Keratinocyte (primary cell): Measurements from ENCODE around the gene RPL18A. TPM values are rescaled to one million over a fixed set of nuclear protein-coding genes. Genes with fewer than 3 reads are reported as not detected.

Source experiments
- DNase-seq: peaks from one replicate; pipeline ENCODE4 v3.0.0-alpha.2; 2011; ENCODE audit warnings: low read depth, missing footprints, low spot score
- FAIRE-seq: peaks from 2 replicates; lab custom pipeline; 2011; peaks lifted over from hg19 to GRCh38; lab: Jason Lieb, UNC
- H2AFZ ChIP-seq: 2 replicates; pipeline ENCODE4 v1.6.0; 2012; ENCODE audit warnings: low read length, control low read depth, inconsistent platforms; ENCODE audit not compliant: control insufficient read depth
- H3K27ac ChIP-seq: 2 replicates; pipeline ENCODE4 v1.5.1; 2011; ENCODE audit warnings: low read length; ENCODE audit not compliant: control insufficient read depth, insufficient read depth
- H3K27me3 ChIP-seq: 3 replicates; pipeline ENCODE4 v1.6.0; 2011; ENCODE audit warnings: low read length; ENCODE audit not compliant: control insufficient read depth, insufficient read depth; ENCODE audit errors: extremely low read depth
- H3K36me3 ChIP-seq, 2 experiments: 2 replicates in 1 of 2; 3 replicates in 1 of 2; pipeline ENCODE4 v1.5.1; 2011; ENCODE audit warnings: low read length in 2 of 2, mild to moderate bottlenecking in 1 of 2; ENCODE audit not compliant: control insufficient read depth in 2 of 2, insufficient read depth in 2 of 2; ENCODE audit errors: extremely low read depth in 1 of 2
- H3K4me1 ChIP-seq: 3 replicates; pipeline ENCODE4 v1.5.1; 2011; ENCODE audit warnings: low read length; ENCODE audit not compliant: control insufficient read depth, insufficient read depth; ENCODE audit errors: extremely low read depth
- H3K4me2 ChIP-seq: 3 replicates; pipeline ENCODE4 v1.6.0; 2011; ENCODE audit warnings: low read depth, low read length; ENCODE audit not compliant: control insufficient read depth, insufficient read depth; ENCODE audit errors: extremely low read depth
- H3K4me3 ChIP-seq, 3 experiments: fragments of 200-600 bp in 1 of 3; sonication (generic) in 1 of 3; 2 replicates in 2 of 3; 3 replicates in 1 of 3; pipeline ENCODE4 v1.5.1; 2011 to 2016; ENCODE audit warnings: low read length in 3 of 3, mild to moderate bottlenecking in 3 of 3, control low read depth in 2 of 3, inconsistent platforms in 1 of 3, low read depth in 1 of 3, mixed read lengths in 1 of 3, mixed run types in 1 of 3, moderate library complexity in 1 of 3; ENCODE audit not compliant: control insufficient read depth in 2 of 3, insufficient read depth in 2 of 3; ENCODE audit errors: extremely low read depth in 1 of 3
- H3K79me2 ChIP-seq: 2 replicates; pipeline ENCODE4 v1.6.0; 2012; ENCODE audit warnings: low read length; ENCODE audit not compliant: control insufficient read depth, insufficient read depth
- H3K9ac ChIP-seq: 3 replicates; pipeline ENCODE4 v1.6.0; 2011; ENCODE audit warnings: low read length; ENCODE audit not compliant: control insufficient read depth, insufficient read depth; ENCODE audit errors: extremely low read depth
- H3K9me1 ChIP-seq: 3 replicates; pipeline ENCODE4 v1.6.0; 2011; ENCODE audit warnings: low read length; ENCODE audit not compliant: control insufficient read depth, insufficient read depth; ENCODE audit errors: extremely low read depth
- H3K9me3 ChIP-seq: 2 replicates; pipeline ENCODE4 v1.5.1; 2012; ENCODE audit warnings: low read depth, low read length; ENCODE audit not compliant: control insufficient read depth
- H4K20me1 ChIP-seq: 3 replicates; pipeline ENCODE4 v1.6.0; 2011; ENCODE audit warnings: low read length; ENCODE audit not compliant: control insufficient read depth, insufficient read depth; ENCODE audit errors: extremely low read depth
- EZH2 ChIP-seq: IDR thresholded peaks from one replicate; pipeline ENCODE4 v1.6.1; 2012; ENCODE audit warnings: inconsistent platforms, mild to moderate bottlenecking, low read length, moderate library complexity
- dilution Hi-C: fragments of 300-500 bp; cut with MboI; formaldehyde crosslinking; loops from one replicate; pipeline ENCODE4 v1.7.0; 2020; ENCODE audit warnings: low sequenced_read_pairs; ENCODE audit not compliant: extremely low pct_ligation_motif_present
- polyA plus RNA-seq, 5 experiments: library from polyadenylated mRNA; depleted of rRNA in 3 of 5; stranded (reverse) in 3 of 5; stranded (forward) in 1 of 5; unstranded in 1 of 5; fragments of >200 nt; gene quantifications; 1 replicate in 1 of 5; 2 replicates in 3 of 5; 3 replicates in 1 of 5; pipeline versions ENCODE4 v1.2.1 to v1.2.3, GENCODE V29; 2011 to 2012; ENCODE audit warnings: missing spikeins in 2 of 5, low read depth in 1 of 5, low replicate concordance in 1 of 5
- TF ChIP-seq, protein P1 (sequence below), 3 experiments: IDR thresholded peaks in 1 of 3; conservative IDR thresholded peaks in 1 of 3; optimal IDR thresholded peaks in 1 of 3; 2 replicates in 2 of 3; 3 replicates in 1 of 3; pipeline versions ENCODE3 to v1.5.1; 2011; ENCODE audit warnings: low read length in 3 of 3, mild to moderate bottlenecking in 3 of 3, moderate library complexity in 2 of 3, control low read depth in 1 of 3, inconsistent platforms in 1 of 3; ENCODE audit not compliant: insufficient read depth in 2 of 3; ENCODE audit errors: extremely low read depth in 1 of 3

Gene RPL18A
- polyA plus RNA-seq, 1 donor (not counting 4 experiments of a cell fraction or from before 2014, with no cell fraction given), result 1,044 TPM

DNA sequence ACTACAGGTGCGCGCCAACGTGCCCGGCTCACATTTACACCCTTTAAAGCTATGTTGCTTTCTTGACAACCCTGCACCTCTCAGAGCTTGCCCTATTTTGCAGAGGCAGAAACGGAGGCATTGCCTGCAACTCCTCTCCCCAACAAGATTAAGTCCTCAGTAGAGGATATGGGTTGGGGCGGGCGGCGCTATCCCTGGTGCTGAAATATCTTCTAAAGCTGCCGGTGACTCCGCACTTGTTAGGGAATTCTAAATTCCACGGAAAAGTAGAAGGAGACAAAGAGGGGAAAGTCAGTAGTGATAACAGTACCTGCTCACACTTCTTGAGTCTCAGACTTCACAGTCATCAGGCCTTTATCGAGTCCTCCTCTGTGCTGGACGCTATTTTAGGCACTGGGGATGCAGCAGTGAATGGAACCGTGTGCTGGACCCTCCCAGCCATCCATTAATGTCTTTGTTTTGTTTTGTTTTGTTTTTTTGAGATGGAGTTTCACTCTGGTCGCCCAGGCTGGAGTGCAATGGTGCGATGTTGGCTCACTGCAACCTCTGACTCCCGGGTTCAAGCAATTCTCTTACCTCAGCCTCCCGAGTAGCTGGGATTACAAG lies 30.0 kb downstream of the RPL18A start:
- Histone ChIP-seq H3K27me3 (no peaks in the 10 kb centered on the region), H4K20me1 (peaks cover 5% of the 10 kb centered on the region), H3K4me1 (no peaks in the 10 kb centered on the region), H3K9me1 (no peaks in the 10 kb centered on the region), H3K4me2 (no peak overlapping the region), H2AFZ (no peak overlapping the region), H3K9ac (no peak overlapping the region), H3K79me2 (no peaks in the 10 kb centered on the region), H3K36me3 (no peaks in the 10 kb centered on the region), H3K9me3 (no peaks in the 10 kb centered on the region), H3K4me3 (no peak overlapping the region), H3K27ac (no peak overlapping the region)
- dilution Hi-C loops, result no loop called here
- no peak for DNase-seq
- TF ChIP-seq EZH2, result no peak
- TF ChIP-seq, protein P1, sequence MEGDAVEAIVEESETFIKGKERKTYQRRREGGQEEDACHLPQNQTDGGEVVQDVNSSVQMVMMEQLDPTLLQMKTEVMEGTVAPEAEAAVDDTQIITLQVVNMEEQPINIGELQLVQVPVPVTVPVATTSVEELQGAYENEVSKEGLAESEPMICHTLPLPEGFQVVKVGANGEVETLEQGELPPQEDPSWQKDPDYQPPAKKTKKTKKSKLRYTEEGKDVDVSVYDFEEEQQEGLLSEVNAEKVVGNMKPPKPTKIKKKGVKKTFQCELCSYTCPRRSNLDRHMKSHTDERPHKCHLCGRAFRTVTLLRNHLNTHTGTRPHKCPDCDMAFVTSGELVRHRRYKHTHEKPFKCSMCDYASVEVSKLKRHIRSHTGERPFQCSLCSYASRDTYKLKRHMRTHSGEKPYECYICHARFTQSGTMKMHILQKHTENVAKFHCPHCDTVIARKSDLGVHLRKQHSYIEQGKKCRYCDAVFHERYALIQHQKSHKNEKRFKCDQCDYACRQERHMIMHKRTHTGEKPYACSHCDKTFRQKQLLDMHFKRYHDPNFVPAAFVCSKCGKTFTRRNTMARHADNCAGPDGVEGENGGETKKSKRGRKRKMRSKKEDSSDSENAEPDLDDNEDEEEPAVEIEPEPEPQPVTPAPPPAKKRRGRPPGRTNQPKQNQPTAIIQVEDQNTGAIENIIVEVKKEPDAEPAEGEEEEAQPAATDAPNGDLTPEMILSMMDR (optimal IDR thresholded peaks at IDR 0.05 in 1 of 3, IDR thresholded peaks at IDR 0.05 in 1 of 3, conservative IDR thresholded peaks at IDR 0.05 in 1 of 3; ENCODE audit: extremely low read depth in 1 of 3, insufficient read depth in 2 of 3, low read length in 3 of 3), result no peak
- no peak for FAIRE-seq

DNA sequence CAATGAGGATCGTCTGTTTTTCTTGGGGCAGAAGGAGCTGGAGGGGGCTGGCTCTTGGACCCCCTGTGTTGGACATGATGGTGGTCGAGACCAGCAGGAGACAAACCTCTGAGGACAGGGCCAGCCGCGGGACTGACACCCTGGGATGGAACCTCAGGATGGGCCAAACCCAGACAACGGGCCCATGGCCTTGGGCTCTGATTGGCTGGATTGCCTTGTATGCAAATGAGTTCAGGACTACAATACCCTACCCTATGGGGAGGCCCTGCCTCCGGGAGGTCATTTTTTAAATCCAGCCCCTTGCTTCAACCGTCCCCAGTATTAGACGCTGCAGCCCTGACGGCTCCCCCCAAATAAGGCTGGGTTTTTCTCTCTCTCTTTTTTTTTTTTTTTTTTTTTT lies 34.1 kb downstream of the RPL18A start:
- Histone ChIP-seq H2AFZ (no peak overlapping the region), H3K9me1 (no peaks in the 10 kb centered on the region), H3K27ac (no peak overlapping the region), H3K9ac (no peak overlapping the region), H3K79me2 (no peaks in the 10 kb centered on the region), H3K4me1 (no peaks in the 10 kb centered on the region), H3K36me3 (no peaks in the 10 kb centered on the region), H3K27me3 (no peaks in the 10 kb centered on the region), H3K4me2 (no peak overlapping the region), H4K20me1 (peaks cover 5% of the 10 kb centered on the region), H3K9me3 (no peaks in the 10 kb centered on the region), H3K4me3 (no peak overlapping the region)
- no peak for TF ChIP-seq EZH2
- TF ChIP-seq, protein P1 (optimal IDR thresholded peaks at IDR 0.05 in 1 of 3, IDR thresholded peaks at IDR 0.05 in 1 of 3, conservative IDR thresholded peaks at IDR 0.05 in 1 of 3; ENCODE audit: extremely low read depth in 1 of 3, insufficient read depth in 2 of 3, low read length in 3 of 3), result no peak
- DNase-seq, result no peak
- no peak for FAIRE-seq
- dilution Hi-C loops, result no loop called here
